ENCODE data around the gene FEN1.

- no peak for TF ChIP-seq POLR2AphosphoS5 (IDR thresholded peaks at IDR 0.05; ENCODE audit: borderline replicate concordance, low read depth, low read length)
- no peak for TF ChIP-seq EZH2 (IDR thresholded peaks at IDR 0.05)
Observed at GRCh38 chr11:61774411-61774810, 18.3 kb upstream of the FEN1 start.

All from SK-N-MC (cell line).